Thyroid gland (tissue), 4 donors: Measurements from ENCODE around the gene PI4K2A. TPM values are rescaled to one million over a fixed set of nuclear protein-coding genes. Genes with fewer than 3 reads are reported as not detected.
"Not testable (repeated sequence)": the region's sequence is repeated elsewhere in the genome, so short reads cannot be mapped to it uniquely, and the experiment has no call there.

Source experiments
- DNase-seq, 2 donors: peaks; one replicate each; pipeline ENCODE4 v3.0.0-alpha.2; 2019
- H3K27ac ChIP-seq, 3 donors: fragments of 200-600 bp; sonication (generic); 1 replicate in 2 of 3; 2 replicates in 1 of 3; pipeline ENCODE4 v1.5.1; 2016 to 2019; ENCODE audit warnings: mild to moderate bottlenecking in 1 of 3, moderate library complexity in 1 of 3
- H3K27me3 ChIP-seq: fragments of 200-600 bp; sonication (generic); one replicate; pipeline ENCODE4 v1.5.1; 2019
- H3K36me3 ChIP-seq, 2 donors: fragments of 200-600 bp; sonication (generic); one replicate each; pipeline ENCODE4 v1.5.1; 2016 to 2019
- H3K4me1 ChIP-seq, 2 donors: fragments of 200-600 bp; sonication (generic); one replicate each; pipeline ENCODE4 v1.5.1; 2017 to 2019
- H3K4me3 ChIP-seq, 3 donors: fragments of 200-600 bp; sonication (generic); replicated peaks in 1 of 3; 1 replicate in 2 of 3; 2 replicates in 1 of 3; pipeline ENCODE4 v1.5.1; 2016; ENCODE audit warnings: mild to moderate bottlenecking in 1 of 3
- H3K9me3 ChIP-seq: fragments of 200-600 bp; sonication (generic); one replicate; pipeline ENCODE4 v1.5.1; 2017
- CTCF ChIP-seq, 6 experiments: fragments of 200-600 bp in 3 of 6; fragments of 450-650 bp in 3 of 6; sonication (generic) in 3 of 6; IDR thresholded peaks; one replicate each; pipeline ENCODE4 v1.5.1; 2016 to 2019; ENCODE audit warnings: antibody characterized with exemption in 6 of 6, mild to moderate bottlenecking in 2 of 6, inconsistent platforms in 1 of 6, moderate library complexity in 1 of 6
- POLR2A ChIP-seq, 2 donors: fragments of 450-650 bp; IDR thresholded peaks; one replicate each; pipeline ENCODE4 v1.6.1; 2017; ENCODE audit warnings: antibody characterized with exemption in 2 of 2, mild to moderate bottlenecking in 2 of 2, moderate library complexity in 1 of 2
- WGBS, 2 donors: methylation state at CpG; one replicate each; pipeline ENCODE4 v1.1.5; 2017; 5-methylcytosine and 5-hydroxymethylcytosine counted together
- intact Hi-C: fragments of 100-400 bp; cut with DNase I; formaldehyde crosslinking; loops from one replicate; pipeline ENCODE4 v1.15.1; 2023
- total RNA-seq, 4 donors: library from RNA; depleted of rRNA; stranded (reverse); fragments of >200 nt; gene quantifications; one replicate each; pipeline ENCODE4 v1.2.3, GENCODE V29; 2016

The PI4K2A gene
- total RNA-seq, 4 donors from 2014 or later, result 19.9 to 31.3 (median 24.1) TPM

DNA sequence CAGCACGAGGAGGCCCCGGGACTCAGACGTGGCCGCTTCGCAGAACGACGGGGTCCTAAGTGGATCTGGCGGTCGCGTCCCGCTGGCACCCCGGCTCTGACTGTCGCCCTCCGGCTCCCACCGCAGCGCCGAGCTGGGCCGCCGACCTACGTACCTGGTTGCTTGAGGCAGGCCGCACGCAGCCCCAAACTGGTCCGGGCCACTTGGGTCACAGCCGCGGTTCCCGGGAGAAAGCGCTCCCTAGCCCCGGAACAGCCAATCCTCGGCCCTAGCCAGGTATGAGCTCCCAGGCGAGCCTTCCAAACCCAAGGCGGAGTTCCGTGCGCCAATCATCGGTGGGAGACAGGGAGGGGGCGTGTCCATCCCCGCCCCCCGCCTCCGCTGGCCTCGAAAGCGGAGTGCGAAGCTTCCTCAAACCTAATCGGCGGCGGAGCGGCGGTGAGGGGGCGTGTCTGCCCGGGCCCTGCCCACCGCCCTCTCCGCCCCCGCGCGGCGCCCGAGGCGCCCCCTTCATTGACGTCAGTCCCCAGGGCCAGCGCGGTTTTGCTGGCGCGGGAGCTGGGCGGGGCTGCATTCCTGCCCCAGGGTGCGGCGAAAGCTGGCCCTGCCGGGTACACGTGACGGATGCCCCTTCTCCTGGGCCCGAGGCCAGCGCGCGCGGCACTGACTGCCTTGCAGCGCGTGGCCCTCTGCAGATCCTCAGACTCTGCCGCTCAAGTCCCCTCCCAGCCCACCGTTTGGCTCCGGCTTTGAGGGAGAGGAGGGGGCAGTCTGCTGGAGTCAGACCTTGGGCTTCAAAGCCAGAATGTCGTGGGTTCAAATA, 46.7 kb downstream of the PI4K2A start, which contains the start of gene AVPI1:
AVPI1 (minus strand) TSS at position 280 of the 823 bp plus-strand sequence. CDS start 7,336 bp downstream, outside the sequence.
- peak; percentile 98 for DNase-seq
- H3K4me1 ChIP-seq, result peaks cover 41 to 47% of the 10 kb centered on the region in 2 donors
- H3K27me3 ChIP-seq, result no peaks in the 10 kb centered on the region
- H3K36me3 ChIP-seq, result no peaks in the 10 kb centered on the region
- WGBS, 2 donors, result 0 to 1% methylated on average over 17 of the region's 78 CpGs
- H3K9me3 ChIP-seq, result no peaks in the 10 kb centered on the region
- peak within 1 kb of the TSS; percentile 1 to 49 (median 40) for H3K4me3 ChIP-seq
- peak within 1 kb of the TSS; percentile 77 to 97 (median 94) for H3K27ac ChIP-seq
- intact Hi-C loops, result no loop called here
- TF ChIP-seq POLR2A (IDR thresholded peaks at IDR 0.05) (peak in 1 of 2 donors; percentile 99), CTCF (IDR thresholded peaks at IDR 0.05) (no peak)

- no peaks in the 10 kb centered on the region for H3K27me3 ChIP-seq
- peak; percentile 18 for DNase-seq
- no peaks in the 10 kb centered on the region for H3K9me3 ChIP-seq
- H3K36me3 ChIP-seq, result no peaks in the 10 kb centered on the region
- TF ChIP-seq CTCF (IDR thresholded peaks at IDR 0.05) (no peak), POLR2A (IDR thresholded peaks at IDR 0.05) (no peak)
- no peak overlapping the region for H3K4me3 ChIP-seq
- H3K4me1 ChIP-seq, result peaks cover 41 to 47% of the 10 kb centered on the region in 2 donors
- 46 to 58% methylated on average over 14 of the region's 14 CpGs for WGBS, 2 donors
- H3K27ac ChIP-seq, result peak overlapping the region; percentile 77 to 97 (median 94)
- intact Hi-C loops, result no loop called here
Observed at GRCh38 chr10:97687785-97688781, 47.6 kb downstream of the PI4K2A start.

- WGBS, 2 donors, result 87 to 91% methylated on average over 5 of the region's 5 CpGs
- H3K36me3 ChIP-seq, result no peaks in the 10 kb centered on the region
- no peak for TF ChIP-seq CTCF (IDR thresholded peaks at IDR 0.05)
- no peak for TF ChIP-seq POLR2A (IDR thresholded peaks at IDR 0.05)
- H3K9me3 ChIP-seq, result no peaks in the 10 kb centered on the region
- no peak for DNase-seq
- H3K4me3 ChIP-seq, result no peak overlapping the region
- intact Hi-C loops, result no loop called here
- H3K4me1 ChIP-seq, result peaks cover 29 to 34% of the 10 kb centered on the region in 2 donors
- no peaks in the 10 kb centered on the region for H3K27me3 ChIP-seq
- peak overlapping the region in 2 of 3 donors; percentile 94 to 97 for H3K27ac ChIP-seq
Observed at GRCh38 chr10:97689559-97690020, 49.1 kb downstream of the PI4K2A start.

DNA sequence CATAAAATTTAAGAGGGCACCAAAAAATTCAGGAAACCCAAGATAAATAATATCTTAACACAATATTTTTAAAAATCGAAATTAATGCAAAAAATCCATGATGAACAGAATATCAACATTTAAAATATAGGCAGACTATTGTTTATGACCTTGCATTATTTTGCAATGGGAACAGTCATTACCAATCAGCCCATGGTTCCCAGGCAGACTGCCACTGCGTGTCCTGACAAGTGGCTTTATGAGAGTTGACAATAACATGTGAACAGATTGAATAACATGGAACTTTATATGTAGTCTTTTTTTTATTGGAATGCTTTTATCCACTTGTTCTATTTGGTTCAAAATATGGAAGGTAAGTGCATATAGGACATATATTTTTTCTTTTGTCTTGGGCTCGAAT, 49.7 kb downstream of the PI4K2A start:
- WGBS, 2 donors, result 92 to 96% methylated on average over 3 of the region's 3 CpGs
- DNase-seq, result no peak
- Histone ChIP-seq H3K27ac (peak overlapping the region in 1 of 3 donors; percentile 97), H3K9me3 (no peaks in the 10 kb centered on the region), H3K4me3 (no peak overlapping the region), H3K27me3 (no peaks in the 10 kb centered on the region), H3K36me3 (no peaks in the 10 kb centered on the region), H3K4me1 (peaks cover 23 to 28% of the 10 kb centered on the region in 2 donors)
- no peak for TF ChIP-seq CTCF (IDR thresholded peaks at IDR 0.05)
- TF ChIP-seq POLR2A (IDR thresholded peaks at IDR 0.05), result no peak
- intact Hi-C loops, result no loop called here

GRCh38 chr10:97698072-97698655, 57.7 kb downstream of the PI4K2A start:
- H3K4me3 ChIP-seq, DNase-seq, H3K27ac ChIP-seq, intact Hi-C loops, H3K4me1 ChIP-seq, H3K36me3 ChIP-seq, H3K9me3 ChIP-seq, H3K27me3 ChIP-seq: not testable (repeated sequence)
- WGBS, 2 donors, result 82 to 85% methylated on average over 7 to 11 of the region's 11 CpGs
